SH-SY5Y (cell line): ENCODE measurements around the gene HLA-DPB1.

Experiments
- GATA2 ChIP-seq: IDR thresholded peaks from 2 replicates; pipeline ENCODE4 v1.6.1; 2011; ENCODE audit warnings: mild to moderate bottlenecking, low read depth, low read length
- GATA3 ChIP-seq: IDR thresholded peaks from 2 replicates; pipeline ENCODE4 v1.6.1; 2011; ENCODE audit warnings: low read depth, mild to moderate bottlenecking, low read length, moderate library complexity

Gene HLA-DPB1

GRCh38 chr6:33124947-33125346 lies 49.2 kb downstream of the HLA-DPB1 start:
- no peak for TF ChIP-seq GATA3
- no peak for TF ChIP-seq GATA2

- TF ChIP-seq GATA3 (no peak), GATA2 (no peak)
Measured at GRCh38 chr6:33126101-33126714, 50.4 kb downstream of the HLA-DPB1 start.

- TF ChIP-seq GATA3 = no peak
- no peak for TF ChIP-seq GATA2
Measured at GRCh38 chr6:33128318-33128717, 52.5 kb downstream of the HLA-DPB1 start.

GRCh38 chr6:33132081-33132524 lies 56.3 kb downstream of the HLA-DPB1 start:
- TF ChIP-seq GATA2 = no peak
- no peak for TF ChIP-seq GATA3

- TF ChIP-seq GATA3 = no peak
- no peak for TF ChIP-seq GATA2
Measured at GRCh38 chr6:33136310-33136900, 60.6 kb downstream of the HLA-DPB1 start.
